Skeletal muscle tissue (tissue), 4 donors: ENCODE measurements around the gene SSBP2. TPM values are rescaled to one million over a fixed set of nuclear protein-coding genes. Genes with fewer than 3 reads are reported as not detected.
"Not testable (repeated sequence)": the region's sequence is repeated elsewhere in the genome, so short reads cannot be mapped to it uniquely, and the experiment has no call there.

Experiments
- H3K27ac ChIP-seq: one replicate; pipeline ENCODE4 v1.7.0; 2013; ENCODE audit warnings: mild to moderate bottlenecking, low read depth, low read length, inconsistent platforms
- H3K27me3 ChIP-seq, 3 donors: one replicate each; pipeline ENCODE4 v1.7.0; 2013; ENCODE audit warnings: low read length in 3 of 3; ENCODE audit not compliant: control insufficient read depth in 3 of 3, insufficient read depth in 3 of 3
- H3K36me3 ChIP-seq, 3 donors: one replicate each; pipeline ENCODE4 v1.7.0; 2013; ENCODE audit warnings: low read length in 3 of 3; ENCODE audit not compliant: control insufficient read depth in 3 of 3, insufficient read depth in 3 of 3
- H3K4me1 ChIP-seq, 3 donors: one replicate each; pipeline ENCODE4 v1.7.0; 2013; ENCODE audit warnings: low read length in 3 of 3, mild to moderate bottlenecking in 3 of 3; ENCODE audit not compliant: control insufficient read depth in 3 of 3, insufficient read depth in 3 of 3
- H3K4me3 ChIP-seq, 3 donors: one replicate each; pipeline ENCODE4 v1.7.0; 2013; ENCODE audit warnings: low read length in 3 of 3
- H3K9ac ChIP-seq, 3 donors: one replicate each; pipeline ENCODE4 v1.7.0; 2013; ENCODE audit warnings: low read length in 3 of 3, mild to moderate bottlenecking in 3 of 3, moderate library complexity in 2 of 3, low read depth in 1 of 3
- H3K9me3 ChIP-seq, 3 donors: one replicate each; pipeline ENCODE4 v1.7.0; 2013; ENCODE audit warnings: low read length in 3 of 3; ENCODE audit not compliant: control insufficient read depth in 3 of 3
- total RNA-seq: library from RNA; depleted of rRNA; stranded (reverse); fragments of >200 nt; gene quantifications from one replicate; pipeline ENCODE4 v1.2.3, GENCODE V29; 2014
- donor health status: Osteomylitis.

Gene SSBP2
- total RNA-seq, 1 donor from 2014 or later = 44.4 TPM

DNA sequence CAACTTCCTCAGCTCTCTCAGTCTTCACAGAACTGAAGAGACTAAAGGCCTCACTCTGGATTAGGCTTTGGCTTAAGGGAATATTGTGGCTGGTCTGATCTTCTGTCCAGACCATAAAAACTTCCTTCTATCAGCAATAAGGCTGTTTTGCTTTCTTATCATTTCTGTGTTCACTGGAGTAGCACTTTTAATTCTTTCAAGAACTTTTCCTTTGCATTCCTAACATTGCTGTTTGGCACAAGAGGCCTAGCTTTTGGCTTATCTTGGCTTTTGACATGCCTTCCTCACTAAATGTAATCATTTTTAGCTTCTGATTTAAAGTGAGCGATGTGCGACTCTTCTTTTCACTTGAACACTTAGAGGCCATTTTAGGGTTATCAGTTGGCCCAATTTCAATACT is 268.3 kb downstream of the SSBP2 start:
- Histone ChIP-seq H3K4me1 (no peaks in the 10 kb centered on the region), H3K27me3 (no peaks in the 10 kb centered on the region), H3K4me3 (no peak overlapping the region), H3K27ac (no peak overlapping the region), H3K9me3 (no peaks in the 10 kb centered on the region), H3K9ac (no peak overlapping the region), H3K36me3 (peaks cover 0 to 3% (median 0%) of the 10 kb centered on the region in 3 donors)

DNA sequence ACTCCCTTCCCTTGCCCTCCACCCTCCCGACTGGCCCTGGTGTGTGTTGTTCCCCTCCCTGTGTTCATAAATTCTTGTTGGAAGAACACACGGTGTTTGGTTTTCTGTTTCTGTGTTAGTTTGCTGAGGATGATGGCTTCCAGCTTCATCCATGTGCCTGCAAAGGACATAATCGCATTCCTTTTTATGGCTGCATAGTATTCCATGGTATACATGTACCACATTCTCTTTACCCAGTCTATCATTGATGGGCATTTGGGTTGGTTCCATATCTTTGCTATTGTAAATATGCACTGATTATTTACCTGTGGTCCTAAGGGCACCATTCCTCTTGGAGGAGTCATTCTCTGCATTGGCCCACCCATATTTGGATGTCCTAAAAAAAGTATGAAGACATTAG is 277.5 kb downstream of the SSBP2 start:
- not testable (repeated sequence) for H3K9ac ChIP-seq, H3K4me3 ChIP-seq, H3K27ac ChIP-seq, H3K9me3 ChIP-seq, H3K27me3 ChIP-seq, H3K4me1 ChIP-seq
- peaks cover 10 to 20% (median 17%) of the 10 kb centered on the region in 3 donors for H3K36me3 ChIP-seq

DNA sequence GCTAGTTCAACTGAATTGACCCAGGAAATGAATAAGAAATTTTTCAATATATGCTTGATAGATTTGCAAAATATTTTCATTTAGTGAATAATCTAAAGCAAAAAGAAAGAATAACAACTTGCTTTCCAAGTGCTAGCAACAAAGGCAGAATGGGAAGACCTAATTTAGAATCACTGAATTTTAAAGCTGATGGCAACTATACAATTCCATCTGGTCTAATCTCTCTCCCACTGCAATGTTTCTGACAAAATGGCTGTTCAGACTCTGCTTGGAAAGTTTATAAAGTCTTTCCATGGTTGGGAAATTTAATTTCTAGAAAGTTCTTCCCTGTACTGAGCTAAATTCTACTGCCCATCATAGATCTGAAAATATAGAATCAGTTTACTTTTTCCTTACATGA is 281.2 kb downstream of the SSBP2 start:
- peaks cover 10 to 20% (median 17%) of the 10 kb centered on the region in 3 donors for H3K36me3 ChIP-seq

DNA sequence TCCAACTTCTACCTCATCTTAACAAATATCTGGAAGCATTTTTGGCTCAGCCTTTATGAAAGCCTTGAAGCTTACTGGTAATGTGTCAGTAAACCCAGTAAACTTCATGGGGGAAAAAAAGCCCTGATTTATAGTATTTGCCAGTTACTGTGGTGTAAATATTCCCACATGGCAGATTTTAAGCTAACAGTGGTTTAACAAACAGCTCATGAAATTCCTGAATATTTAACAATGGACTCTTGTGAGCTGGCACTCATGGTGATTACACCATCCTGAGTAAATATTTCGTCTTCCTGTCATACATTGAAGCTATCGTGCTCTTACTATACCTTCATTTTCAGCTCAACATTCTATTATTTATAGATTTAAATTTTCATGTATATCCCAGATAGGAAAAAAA is 300.0 kb downstream of the SSBP2 start:
- Histone ChIP-seq H3K9me3 (no peaks in the 10 kb centered on the region), H3K4me3 (no peak overlapping the region), H3K27ac (no peak overlapping the region), H3K9ac (no peak overlapping the region), H3K27me3 (no peaks in the 10 kb centered on the region), H3K36me3 (peaks cover 0 to 5% (median 4%) of the 10 kb centered on the region in 3 donors), H3K4me1 (no peaks in the 10 kb centered on the region)

More for the DNA sequence above, 281.2 kb downstream of the SSBP2 start:
- Histone ChIP-seq H3K4me3 (no peak overlapping the region), H3K27me3 (no peaks in the 10 kb centered on the region), H3K9ac (no peak overlapping the region), H3K4me1 (no peaks in the 10 kb centered on the region), H3K9me3 (no peaks in the 10 kb centered on the region), H3K27ac (no peak overlapping the region)

DNA sequence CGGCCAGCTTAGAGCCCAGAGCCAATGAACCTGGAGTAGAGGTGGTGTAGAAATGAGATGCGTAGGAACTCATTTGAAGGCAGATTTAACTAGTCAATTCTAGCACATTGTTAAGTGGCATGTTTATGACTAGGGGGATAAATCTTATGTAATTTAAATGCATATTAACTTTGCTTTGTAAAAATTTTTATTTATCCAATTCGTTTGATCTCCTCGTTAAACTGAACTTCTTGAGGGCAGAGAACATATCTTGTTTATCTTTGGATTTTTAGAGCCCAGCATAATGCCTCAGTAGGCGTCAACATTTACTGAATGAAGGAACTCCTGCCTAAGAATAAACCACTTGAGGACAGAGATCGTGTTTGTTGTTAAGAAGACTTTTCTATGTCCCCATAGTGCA is 315.9 kb downstream of the SSBP2 start:
- no peak overlapping the region for H3K4me3 ChIP-seq
- no peak overlapping the region for H3K9ac ChIP-seq
- H3K27ac ChIP-seq = no peak overlapping the region
- no peaks in the 10 kb centered on the region for H3K9me3 ChIP-seq
- H3K4me1 ChIP-seq = no peaks in the 10 kb centered on the region
- H3K36me3 ChIP-seq = no peaks in the 10 kb centered on the region
- no peaks in the 10 kb centered on the region for H3K27me3 ChIP-seq

DNA sequence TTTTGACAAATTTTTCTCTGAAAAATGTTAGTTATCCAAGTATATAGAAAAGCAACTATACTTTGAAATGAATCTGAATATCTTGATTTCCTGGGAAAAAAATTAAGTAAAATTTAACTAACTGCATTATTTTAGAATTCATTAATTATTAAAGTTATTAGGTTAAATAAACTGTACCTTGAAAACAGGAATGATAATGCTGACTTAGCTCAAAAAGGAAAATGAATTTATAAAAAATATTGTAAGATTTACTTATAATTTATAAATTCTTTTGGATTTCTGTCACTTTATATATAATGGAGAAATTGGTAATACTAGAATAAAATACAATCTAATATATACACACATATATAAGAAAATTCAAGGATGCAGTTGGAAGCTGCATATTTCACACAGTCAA is 320.9 kb downstream of the SSBP2 start:
- Histone ChIP-seq H3K4me1 (peaks cover 4 to 7% (median 6%) of the 10 kb centered on the region in 3 donors), H3K9ac (no peak overlapping the region), H3K36me3 (no peaks in the 10 kb centered on the region), H3K27me3 (no peaks in the 10 kb centered on the region), H3K27ac (no peak overlapping the region), H3K9me3 (no peaks in the 10 kb centered on the region), H3K4me3 (no peak overlapping the region)

DNA sequence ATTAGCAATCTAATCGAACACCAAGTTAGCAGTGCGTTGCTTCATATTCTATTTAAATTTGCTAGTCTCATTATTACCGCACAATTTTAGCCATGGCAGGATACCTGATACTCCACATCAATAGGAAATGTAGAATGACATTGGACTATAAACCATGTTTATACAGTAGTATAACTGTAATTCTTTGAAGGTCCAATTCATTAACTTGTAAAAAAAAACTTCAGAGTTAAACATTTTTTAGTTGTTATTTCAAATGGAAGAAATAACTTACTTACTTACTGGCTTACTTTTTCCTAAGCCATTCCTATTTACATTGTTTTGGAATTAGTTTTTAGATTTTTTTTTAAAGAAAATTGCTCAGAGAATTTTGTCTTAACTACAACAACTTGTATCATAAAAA is 321.5 kb downstream of the SSBP2 start:
- Histone ChIP-seq H3K4me3 (no peak overlapping the region), H3K9me3 (no peaks in the 10 kb centered on the region), H3K9ac (no peak overlapping the region), H3K36me3 (no peaks in the 10 kb centered on the region), H3K4me1 (peaks cover 6 to 9% (median 7%) of the 10 kb centered on the region in 3 donors), H3K27ac (no peak overlapping the region), H3K27me3 (no peaks in the 10 kb centered on the region)

DNA sequence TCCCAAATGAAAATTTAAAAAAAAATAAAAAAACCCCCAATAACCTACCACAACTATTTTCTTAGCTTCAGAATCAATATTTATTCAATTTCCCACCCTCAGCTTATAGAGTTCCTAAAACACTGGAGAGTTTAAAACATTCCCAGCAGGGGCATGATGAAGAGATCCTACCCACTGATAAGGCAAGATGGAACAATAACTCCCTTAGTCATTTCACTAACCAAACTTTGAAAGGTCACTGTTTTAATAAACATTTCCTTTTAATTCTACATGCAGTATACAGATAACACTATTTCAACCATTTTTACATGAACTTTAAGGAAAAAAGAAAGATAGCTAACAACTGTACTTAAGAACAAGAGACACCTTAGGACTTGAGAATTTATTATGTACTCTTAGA is 322.0 kb downstream of the SSBP2 start:
- Histone ChIP-seq H3K27ac (no peak overlapping the region), H3K36me3 (no peaks in the 10 kb centered on the region), H3K9me3 (no peaks in the 10 kb centered on the region), H3K27me3 (no peaks in the 10 kb centered on the region), H3K9ac (no peak overlapping the region), H3K4me1 (peaks cover 6 to 9% (median 7%) of the 10 kb centered on the region in 3 donors), H3K4me3 (no peak overlapping the region)

DNA sequence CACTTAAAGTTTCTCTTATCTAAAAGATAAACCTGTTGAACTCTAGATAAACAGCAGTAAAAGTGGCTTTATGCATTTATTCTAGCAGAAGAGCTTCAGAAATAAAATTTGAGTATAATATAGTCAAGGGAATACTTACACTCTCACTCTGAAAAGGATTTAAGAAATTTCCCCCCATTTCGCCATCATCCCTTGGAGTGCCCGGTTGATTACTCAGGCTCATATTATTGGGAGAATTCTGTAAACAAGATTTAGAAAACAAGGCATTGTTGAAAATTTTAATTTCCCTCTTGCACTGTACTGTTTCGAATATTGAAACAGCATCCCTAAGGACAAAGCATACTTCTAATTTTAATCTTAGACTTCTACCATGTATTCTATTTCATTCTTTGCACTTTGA is 322.5 kb downstream of the SSBP2 start:
- Histone ChIP-seq H3K9me3 (no peaks in the 10 kb centered on the region), H3K27me3 (no peaks in the 10 kb centered on the region), H3K36me3 (no peaks in the 10 kb centered on the region), H3K27ac (no peak overlapping the region), H3K4me1 (peaks cover 6 to 9% (median 7%) of the 10 kb centered on the region in 3 donors), H3K4me3 (no peak overlapping the region), H3K9ac (no peak overlapping the region)

DNA sequence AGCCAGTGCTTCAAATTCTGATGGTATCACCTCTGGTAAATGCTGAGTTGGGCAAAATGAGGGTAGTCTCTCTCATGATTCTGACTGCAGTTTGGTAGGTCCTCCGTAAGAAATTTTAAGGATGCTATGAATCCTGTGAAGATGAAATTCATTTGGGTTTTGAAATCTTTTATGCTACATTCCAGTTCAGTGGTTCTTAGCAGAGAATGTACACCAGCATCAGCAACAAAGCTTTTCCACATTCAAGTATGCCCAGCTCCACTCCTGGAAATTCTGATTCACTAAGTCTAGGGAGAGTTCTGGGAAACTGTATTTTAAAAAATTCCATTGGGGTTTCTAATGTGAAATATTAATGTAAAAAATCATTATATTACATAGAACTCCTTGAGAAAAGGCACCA is 323.3 kb downstream of the SSBP2 start:
- Histone ChIP-seq H3K4me1 (peaks cover 6 to 9% (median 7%) of the 10 kb centered on the region in 3 donors), H3K4me3 (no peak overlapping the region), H3K9me3 (no peaks in the 10 kb centered on the region), H3K27ac (no peak overlapping the region), H3K27me3 (no peaks in the 10 kb centered on the region), H3K9ac (no peak overlapping the region), H3K36me3 (no peaks in the 10 kb centered on the region)
